HPDE6-E6E7 (cell line): ENCODE results near the gene HK2.
"Not testable (repeated sequence)": the region's sequence is repeated elsewhere in the genome, so short reads cannot be mapped to it uniquely, and the experiment has no call there.

Experiments used
- DNase-seq: peaks from one replicate; pipeline ENCODE4 v3.0.0; 2011; ENCODE audit warnings: missing footprints; ENCODE audit errors: extremely low spot score

The HK2 gene

DNA sequence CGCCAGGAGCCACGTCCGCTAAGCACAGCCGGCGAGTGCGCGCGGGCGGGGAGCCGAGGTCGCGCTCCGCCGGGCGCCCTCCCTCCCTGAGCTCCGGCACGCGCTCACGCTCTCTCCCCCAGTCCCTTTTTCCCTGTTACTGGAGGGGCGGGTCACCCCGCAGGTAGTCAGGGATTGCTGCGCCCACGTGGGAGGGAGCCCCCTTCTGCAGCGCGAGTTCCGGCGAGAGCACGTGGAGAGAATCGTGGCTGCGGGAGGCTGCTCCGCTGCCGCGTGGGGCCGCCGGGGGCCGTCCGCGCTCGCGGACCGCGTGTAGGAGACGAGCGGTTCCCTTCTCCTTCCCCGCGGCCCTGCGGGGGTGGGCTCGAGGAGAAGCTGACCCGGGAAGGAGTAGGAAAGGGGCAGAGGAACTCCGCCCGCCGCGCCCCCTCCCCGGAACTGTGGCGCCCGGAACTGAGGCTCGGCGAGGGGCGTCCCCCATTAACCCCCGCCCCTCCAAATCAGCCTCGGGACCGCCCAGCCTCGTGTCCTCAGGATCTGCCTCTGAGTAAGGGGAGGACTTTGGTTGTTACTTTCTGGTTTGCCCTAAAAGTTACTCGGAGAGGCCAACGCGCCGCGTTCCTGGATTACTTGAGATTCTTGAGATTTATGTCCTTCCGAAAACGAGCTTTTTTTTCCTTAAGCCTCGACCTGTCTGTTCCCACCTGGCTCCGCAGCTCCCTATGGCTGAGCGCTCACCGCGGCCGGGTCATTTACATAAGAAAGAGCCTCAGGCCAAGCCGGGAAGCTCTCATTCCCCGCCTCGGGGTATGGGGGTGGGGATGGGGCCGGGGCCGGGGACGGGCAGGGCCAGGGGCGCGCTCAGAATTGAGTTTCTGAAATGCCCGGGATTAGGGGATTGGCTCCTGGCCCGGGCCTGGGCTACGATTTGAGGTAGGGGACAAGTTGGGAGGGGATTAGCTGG lies 1.1 kb downstream of the HK2 start:
- DNase-seq, result peak; percentile 47

DNA sequence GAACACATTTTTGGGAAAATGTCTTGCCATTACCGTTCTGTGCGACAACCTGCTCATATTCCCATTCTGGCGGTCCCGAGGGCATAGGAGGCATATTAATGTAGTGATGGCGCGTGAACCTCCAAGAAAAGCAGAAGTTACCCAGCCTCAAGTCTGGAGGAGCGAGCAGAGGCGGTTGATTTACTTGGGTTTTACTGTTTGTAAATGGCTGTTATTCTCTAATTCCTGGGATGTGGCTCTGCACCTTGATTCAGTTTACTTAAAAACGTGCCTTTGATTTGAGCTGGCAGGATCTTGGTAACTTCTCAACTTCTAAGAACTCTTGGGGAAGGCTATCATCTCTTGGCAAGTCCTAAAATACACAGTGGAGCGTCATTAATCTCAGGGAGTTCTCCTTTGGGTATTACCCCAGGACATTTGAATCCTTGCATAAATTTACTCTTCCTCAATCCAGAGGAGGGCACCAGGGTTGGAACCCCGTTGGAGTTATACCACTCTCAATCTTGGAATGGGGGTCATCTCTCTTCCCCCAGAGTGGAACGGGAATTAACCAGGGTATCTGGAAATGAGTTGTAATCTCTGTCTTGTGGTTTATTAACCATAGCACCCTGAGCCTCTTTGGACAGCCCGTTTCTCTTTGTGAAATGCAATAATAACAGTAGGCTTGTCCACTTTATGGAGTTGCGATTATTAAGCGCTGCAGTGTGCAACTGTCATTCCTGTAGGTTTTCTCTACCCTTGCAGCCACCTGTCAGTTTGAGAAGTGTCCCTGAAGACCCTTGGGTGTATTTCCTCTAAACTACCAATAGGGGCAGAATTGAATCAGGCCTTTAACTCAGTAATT lies 2.1 kb downstream of the HK2 start:
- peak; percentile 52 for DNase-seq

DNA sequence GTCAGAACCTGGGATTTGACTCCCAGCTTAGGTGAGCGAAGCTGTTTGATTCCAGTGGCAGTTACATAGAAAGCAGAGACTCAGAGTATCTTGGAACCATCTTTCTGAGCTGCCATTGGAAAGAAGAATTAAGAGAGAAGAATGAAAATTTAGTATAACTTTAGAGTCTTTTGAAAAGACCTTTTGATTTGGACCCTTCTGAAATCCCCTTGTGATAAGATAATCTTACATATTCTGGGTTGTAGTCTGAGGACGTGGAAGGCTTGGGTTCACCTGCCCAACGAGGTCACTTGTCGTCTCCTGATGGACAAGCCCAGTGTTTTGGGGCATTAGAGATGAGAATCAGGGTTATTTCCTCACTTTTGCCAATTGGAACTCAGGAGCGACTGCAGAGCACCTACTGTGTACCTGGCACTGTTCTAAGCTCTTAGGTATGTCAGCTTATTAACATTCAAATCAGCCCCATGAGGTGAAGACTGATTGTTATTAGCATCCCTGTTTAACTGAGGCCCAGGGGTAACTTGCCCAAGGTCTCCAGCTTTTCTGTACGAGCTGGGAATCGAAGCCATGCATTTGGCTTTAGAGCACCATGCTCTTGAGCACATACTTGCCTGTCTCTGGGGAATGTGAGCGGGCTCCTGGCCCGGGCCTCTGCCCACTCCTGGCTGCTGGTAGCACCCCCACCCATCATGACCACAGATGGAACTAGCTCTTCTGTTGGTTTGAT lies 2.9 kb downstream of the HK2 start:
- no peak for DNase-seq

DNA sequence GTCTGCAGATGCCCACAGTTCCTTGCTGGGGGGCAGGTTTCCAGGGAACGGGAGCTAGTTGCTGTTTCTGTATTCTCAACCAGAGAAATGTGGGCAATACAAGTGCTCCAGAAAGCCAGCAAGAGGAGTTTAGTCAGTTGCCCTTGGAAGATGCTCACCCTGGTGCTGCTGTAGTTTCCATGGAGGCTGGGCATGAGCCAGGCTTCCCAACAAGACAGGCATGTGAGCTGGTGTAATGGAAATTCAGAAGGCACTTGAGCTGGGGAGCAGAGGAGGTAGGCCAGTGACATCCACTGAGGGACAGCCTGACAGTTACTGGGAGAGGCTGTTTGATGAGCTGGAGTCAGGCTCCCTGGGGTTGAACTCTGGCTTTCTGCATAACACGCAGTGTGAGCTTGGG lies 7.7 kb downstream of the HK2 start:
- no peak for DNase-seq

DNA sequence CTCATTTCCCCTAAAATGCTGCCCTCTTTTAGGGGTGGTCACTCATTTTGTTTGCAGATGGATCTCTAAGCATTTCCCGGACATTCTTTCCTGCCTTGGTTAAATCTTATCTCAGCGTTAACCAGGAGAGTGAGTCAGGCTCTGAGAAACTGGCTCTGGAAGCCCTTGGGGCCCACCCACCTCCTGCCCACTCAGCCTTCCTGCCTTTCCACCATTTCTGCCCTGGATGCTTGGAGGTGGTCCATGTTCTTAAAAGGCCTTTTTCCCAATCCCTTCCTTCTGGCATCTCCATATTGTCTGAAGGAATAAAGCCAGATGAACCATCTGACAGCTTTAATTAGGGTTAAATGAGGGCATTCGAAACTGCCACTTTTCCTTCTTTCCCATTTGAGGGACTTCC lies 9.5 kb downstream of the HK2 start:
- no peak for DNase-seq

DNA sequence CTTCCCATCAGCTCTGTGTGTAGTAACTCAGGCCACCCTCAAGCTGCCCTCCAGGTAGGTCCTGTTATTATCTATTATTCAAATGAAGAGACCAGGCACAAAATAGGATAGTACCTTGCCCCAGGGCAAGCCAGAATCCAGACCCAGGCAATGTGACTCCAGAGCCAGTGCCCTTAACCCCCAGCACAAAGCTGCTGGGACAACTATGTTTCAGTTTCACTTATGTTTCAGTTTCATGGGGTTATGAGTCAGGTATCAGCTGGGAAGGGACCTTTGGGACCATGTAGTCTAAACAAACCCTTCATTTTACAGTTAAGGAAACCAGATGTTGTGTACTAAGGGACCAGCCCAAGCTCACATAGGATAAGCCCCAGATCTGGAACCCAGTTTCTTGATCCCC lies 10.0 kb downstream of the HK2 start:
- no peak for DNase-seq

DNA sequence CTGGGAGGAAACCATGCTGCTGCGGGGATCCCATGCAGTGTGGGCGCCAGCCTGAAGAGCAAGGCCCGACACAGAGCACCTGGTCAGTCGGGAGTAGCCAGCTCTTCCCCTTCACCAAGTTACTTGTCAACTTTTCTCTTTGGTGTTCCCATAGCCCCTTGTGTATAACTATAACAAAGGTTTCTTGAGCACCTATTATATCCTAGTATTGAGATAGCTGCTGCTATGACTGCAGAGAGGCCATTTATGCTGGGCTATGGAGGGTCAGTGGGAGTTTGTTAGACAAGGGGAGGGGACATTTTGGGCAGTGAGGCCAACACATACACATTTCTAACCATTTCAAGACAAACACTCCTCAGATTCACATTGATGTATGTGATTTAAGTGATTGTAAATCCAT lies 10.8 kb downstream of the HK2 start:
- no peak for DNase-seq

DNA sequence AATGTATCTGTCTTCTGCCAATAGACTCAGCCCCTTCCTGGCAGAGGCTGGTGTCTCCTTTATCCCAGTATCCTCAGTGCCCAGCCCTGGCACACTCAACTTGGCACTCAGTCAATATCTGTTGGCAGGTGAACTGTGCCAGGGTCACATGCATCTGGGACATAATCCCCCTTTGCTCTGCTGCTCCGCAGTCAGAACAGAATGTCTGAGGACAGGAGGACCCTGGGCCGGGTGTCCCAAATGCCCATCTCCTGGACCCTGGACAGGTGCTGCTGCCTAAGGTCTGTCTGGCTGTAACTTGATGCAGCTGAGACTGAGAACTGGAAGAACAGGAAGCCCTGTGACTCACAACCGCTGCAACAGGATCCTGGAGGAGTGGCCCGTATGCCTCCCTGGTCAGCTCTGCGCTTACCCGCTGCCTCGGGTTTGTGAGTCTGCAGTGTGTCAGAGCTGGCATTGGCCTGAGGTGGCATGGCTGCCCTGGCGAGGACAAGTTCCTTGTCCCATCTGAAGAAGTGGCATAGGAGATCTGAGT lies 11.4 kb downstream of the HK2 start:
- DNase-seq, result peak; percentile 90

DNA sequence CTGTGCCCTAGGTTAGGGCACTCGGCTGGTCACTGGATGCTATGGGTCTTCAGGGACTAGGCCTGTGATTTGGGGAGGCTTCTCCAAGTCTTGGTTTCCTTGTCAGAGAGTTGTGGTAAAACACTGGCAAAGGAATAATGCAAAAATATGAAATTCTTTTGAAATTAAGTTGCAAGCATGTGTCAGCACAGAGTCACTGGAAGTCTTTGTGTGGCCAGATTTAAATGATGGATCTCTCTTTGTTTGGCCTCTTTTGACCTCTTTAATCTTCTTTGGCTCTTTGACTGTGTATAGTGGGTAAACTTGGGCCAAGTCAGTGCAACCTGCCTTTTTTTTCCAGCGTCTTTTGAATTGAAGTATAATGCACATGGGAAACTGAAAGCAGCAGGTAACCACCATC lies 12.1 kb downstream of the HK2 start:
- DNase-seq, result no peak

DNA sequence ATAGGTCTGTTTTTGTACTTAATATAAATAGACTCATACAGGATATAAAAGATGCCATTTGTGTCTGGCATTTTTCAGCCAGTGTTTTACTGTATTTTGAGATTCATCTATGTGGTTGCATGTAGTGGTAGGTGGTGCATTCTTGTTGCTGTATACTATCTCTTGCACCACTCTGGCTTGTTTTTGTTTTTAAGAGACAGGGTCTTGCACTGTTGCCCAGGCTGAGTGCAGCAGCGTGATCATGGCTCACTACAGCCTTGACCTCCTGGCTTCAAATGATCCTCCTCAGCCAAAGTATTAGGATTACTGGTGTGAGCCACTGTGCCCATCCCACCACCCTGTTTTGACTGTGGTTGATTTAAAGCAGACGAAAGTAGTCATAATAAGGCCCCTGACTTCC lies 12.6 kb downstream of the HK2 start:
- DNase-seq, result no peak

DNA sequence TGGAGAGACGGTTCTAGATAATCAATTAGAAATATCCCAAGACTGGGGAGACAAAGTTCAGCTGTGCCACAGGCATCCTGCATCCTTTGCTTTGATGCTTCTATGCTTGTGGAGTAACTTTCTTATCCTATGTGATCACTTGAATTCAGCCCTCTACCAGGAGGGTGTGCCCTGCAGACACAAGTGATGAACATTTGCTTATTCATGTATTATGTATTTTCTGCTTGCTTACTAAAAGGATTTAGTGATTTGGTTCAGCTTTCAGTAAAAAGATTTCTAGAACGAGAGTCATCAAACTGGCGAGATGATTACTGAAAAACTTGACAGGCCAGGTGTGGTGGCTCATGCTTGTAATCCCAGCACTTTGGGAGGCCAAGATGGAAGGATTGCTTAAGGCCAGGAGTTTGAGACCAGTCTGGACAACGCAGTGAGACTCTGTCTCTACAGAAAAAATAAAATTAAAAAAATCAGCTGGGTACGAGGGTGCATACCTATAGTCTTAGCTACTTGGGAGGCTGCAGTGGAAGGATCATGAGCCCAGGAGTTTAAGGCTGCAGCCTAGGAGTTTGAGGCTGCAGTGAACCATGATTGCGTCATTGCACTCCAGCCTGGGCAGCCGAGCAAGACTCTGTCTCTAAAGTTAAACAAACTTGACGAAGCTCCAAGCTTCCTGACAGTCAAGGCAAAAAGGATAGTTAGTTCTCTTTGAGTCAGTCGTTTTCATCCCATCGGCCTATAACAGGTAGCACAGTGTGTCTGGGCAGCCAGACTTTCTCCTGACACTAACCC lies 13.3 kb downstream of the HK2 start:
- DNase-seq, result no peak

DNA sequence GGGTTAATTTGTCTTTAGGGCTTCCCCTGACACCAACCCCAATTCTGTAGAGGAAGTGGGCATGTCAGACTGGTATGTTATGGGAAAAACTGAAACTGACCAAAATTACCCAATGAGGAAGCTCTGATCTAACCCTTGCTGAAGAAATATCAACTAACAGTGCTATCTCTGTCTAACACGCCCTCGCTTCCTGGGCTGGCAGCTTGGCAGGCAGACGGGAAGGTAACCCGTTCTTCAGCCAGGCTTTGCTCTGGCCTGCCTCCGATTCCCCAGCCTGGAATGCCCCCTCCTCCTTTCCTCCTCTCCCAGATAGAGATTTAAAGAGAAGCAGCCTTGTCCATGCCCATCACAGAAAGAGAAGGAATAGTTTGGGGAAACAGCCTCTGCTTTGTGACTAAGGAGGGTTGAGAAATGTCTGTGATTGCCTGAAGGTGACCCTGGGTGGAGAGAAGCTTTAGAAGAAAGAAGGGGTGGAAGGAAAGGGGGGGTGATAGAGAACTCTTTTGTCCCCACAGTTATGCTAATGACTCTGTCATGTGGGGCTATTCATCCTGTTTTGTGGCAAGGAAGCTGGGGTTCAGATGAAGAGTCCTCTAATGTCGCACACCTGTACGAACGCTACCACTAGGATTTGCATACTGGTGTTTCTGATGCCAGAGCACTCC lies 15.4 kb downstream of the HK2 start:
- no peak for DNase-seq

DNA sequence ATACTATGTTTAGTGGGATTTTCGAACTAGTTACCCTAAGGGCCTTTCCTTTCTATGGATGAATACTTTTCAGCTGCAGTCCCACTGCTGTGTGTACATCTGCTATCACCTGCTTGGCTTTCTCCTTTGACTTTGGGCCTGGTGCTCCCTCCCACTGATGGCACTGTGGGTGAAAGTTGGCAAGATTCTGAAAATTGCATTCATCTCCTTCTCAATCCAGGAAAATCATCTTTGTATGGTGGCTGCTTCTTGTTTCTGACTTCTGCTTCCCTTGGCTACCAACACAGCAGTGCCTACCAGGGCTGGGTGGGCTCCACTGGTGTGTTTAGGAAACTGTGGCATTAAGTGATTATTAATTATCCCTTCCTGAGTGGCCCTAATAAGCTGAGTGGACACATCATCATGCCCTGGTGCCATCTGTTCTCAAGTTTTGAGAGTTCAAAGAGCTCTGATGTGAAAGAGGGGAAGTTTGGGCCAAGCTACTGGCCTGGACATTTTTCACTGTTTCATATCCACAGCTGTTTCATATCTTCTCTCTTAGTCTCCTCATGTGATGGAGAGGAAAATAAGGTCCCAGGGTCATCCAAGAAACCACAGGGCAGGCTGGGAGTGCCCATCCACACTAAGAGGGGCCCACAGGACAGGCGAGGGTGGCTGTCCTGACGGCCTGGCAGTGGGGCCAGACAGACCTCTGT lies 16.7 kb downstream of the HK2 start:
- no peak for DNase-seq

DNA sequence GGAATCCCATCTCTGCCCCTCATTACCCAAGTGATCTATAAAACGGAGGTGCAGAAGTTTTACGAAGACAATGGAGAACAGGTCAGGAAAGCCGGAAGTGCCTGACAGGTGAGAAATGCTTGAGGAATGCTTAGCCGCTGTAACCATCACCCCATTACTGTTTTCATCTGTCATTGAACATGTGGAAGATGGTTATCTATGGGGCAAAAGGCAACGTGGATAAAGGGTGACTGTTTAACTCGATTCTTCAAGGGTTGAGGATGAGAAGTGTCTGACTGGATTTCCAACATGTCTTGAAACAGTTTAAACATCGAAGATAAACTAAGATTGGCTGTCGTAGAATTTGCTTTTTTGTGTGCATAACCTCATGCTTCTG lies 17.3 kb downstream of the HK2 start:
- DNase-seq, result no peak

DNA sequence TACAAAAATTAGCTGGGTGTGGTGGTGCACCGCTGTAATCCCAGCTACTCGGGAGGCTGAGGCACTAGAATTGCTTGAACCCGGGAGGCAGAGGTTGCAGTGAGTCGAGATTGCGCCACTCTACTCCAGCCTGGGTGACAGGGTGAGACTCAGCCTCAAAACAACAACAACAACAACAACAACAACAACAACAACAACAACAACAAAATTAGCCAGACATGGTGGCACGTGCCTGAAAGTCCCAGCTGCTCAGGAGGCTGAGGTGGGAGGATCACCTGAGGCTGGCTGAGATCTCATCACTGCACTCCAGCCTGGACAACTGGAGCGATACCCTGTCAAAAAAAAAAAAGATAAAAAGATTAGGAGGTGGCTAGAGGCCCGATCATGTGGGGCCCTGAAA lies 19.4 kb downstream of the HK2 start:
- not testable (repeated sequence) for DNase-seq

DNA sequence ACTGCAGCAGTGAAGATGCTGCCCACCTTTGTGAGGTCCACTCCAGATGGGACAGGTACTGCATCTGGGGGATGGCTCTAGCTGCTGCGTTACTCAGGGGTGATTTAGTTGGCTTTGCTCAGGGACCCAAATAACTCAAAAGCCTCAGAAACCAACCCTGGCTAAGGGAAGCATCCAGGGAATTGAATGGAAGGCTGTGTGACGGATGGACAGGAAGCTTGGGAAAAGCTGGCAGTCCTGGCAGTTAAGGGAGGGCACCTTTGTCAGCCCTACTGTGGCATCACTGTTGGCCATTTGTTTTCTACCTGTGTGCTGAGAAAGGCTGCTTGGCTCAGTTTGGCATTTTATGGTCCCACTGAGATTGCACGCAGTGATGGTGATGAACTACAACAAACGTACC lies 20.5 kb downstream of the HK2 start:
- DNase-seq, result no peak

DNA sequence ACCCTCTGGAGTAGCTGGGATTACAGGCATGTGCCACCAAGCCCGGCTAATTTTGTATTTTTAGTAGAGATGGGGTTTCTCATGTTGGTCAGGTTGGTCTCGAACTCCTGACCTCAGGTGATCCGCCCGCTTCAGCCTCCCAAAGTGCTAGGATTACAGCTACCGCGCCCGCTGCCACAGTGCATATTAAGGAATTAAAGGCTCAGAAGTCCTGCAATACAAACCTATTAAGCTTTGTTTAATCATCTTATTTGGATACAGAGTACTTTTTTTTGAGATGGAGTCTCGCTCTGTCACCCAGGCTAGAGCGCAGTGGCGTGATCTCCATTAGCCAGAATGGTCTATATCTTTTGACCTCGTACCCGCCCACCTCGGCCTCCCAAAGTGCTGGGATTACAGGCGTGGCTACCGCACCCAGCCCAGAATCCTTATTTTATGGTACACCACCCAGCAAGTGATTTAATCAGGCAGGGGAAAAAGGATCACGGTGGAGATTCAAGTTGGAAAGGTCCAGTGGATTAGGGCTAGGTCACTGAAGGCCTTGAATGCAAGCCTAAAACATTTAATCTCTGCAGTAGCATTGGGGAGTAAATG lies 21.3 kb downstream of the HK2 start:
- not testable (repeated sequence) for DNase-seq

DNA sequence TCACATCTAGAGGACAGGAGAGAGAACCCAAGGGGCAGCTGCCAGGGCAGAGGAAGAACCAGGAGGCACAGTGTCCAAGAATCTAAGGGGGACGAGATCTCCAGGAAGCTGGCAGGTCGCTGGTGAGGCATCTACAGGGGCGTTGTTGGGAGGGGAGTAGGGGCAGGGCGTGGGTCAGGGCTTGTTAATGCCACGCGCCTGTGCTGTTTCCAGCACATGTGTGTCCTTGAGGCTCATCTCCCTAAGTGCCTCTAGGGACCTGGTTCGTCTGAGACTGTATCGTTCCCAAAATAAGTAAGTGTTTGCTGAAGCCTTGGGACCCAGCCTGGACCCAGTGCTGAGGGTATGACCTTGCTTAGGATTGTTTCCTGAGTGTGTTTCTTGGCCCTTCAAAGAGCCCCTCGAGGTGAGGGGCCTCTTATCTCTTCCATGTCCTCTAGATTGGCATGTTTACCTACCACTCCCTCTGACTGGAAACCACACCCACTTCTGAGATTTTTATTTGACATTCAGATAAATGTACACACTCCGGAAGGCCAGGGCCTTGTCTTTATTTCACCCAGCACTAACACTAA lies 22.2 kb downstream of the HK2 start:
- no peak for DNase-seq

DNA sequence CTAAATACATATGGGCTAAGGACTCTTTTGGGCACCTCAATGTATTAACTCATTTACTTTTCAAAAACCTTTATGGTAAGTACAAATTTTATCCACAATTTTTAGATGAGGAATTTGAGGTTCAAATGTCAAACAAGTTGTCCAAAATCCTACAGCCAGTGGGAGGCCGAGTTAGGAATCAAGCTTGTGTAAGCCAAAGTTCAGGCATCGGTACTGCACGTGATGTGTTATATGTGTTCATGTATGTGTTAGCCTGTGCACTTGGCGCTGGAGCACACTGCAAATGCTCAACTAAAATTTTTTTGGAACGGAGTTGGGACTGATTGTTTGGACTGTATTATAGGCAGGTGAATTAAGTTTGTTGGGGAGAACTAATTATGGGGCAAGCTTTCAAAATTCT lies 22.7 kb downstream of the HK2 start:
- DNase-seq, result no peak
